Dermis blood vessel endothelial cell (primary cell): ENCODE data around the gene FNBP1L. TPM values are rescaled to one million over a fixed set of nuclear protein-coding genes. Genes with fewer than 3 reads are reported as not detected.

Experiments
- DNase-seq: peaks from one replicate; pipeline ENCODE4 v3.0.0; 2010
- total RNA-seq: library from RNA; depleted of rRNA; stranded (reverse); fragments of >200 nt; gene quantifications from 2 replicates; pipeline ENCODE4 v1.2.3, GENCODE V29; 2014

Gene FNBP1L
- total RNA-seq, 1 donor from 2014 or later: 82.4 TPM

DNA sequence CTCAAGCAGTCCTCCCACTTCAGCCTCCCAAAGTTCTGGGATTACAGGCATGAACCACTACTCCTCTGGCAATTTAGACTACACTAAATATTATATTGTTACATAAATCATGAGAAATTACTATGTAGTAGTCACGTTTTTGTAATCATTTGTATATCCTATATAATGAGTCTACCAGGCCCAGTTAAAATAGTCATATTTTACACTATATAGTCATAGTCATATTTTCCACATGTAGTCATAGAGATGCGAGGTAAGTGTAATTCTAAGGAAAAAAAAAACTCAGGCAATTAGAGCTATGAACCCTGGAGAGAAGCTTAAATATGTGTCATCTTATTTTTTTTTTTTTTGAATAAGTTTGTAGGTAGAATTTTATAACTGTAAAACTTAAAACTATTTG lies 90.0 kb downstream of the FNBP1L start:
- DNase-seq: peak; percentile 15

DNA sequence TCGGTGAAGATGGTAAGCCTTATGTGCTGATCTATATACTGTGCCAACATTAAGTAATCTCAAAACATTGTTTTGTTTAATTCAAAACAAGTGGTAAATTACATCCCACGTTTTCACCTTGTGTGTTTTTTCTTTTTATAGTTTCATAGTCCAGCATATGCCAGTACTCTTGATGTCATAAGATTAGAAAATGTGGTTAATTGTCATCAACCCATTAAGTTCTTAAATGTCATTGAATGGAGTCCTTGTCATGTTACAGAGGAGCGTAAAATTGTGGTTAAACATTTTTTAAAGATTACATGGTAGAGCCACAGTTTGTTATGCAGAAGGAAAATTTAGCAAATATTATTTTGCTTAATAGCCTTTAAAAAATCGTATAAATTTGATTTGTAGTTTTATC lies 93.1 kb downstream of the FNBP1L start:
- DNase-seq: no peak

DNA sequence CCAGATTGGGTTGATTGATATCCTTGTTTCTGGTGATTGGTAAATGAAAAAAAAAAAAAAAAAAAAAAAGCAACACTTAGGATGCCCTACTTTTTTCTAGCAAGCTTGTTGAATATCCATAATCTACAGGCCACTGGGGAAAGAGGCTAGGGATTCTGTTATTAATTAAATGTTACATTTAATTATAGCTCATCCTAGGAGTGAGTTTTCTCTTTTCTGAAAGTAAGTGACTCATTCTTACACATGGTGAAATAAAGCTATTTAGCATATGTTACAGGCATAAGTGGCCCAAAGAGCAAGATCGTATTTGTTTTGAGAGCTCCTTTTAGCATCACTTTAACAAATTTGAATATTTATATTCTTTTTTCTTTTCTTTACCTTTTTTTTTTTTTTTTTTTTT lies 94.5 kb downstream of the FNBP1L start:
- DNase-seq: no peak

GRCh38 chr1:93546162-93546863 lies 98.4 kb downstream of the FNBP1L start:
- no peak for DNase-seq

DNA sequence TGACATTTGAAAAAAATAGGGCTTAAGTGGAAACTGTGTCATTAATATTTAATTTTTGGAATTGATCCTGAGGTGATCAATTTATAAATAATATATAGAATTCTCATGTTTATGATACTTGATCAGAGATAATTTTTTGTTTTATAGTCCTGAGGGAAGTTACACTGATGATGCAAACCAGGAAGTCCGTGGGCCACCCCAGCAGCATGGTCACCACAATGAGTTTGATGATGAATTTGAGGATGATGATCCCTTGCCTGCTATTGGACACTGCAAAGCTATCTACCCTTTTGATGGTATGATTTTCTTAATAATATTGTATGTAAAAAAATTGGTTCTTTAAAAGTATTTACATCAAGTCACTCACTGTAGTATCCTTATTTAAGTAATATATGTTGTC lies 101.2 kb downstream of the FNBP1L start:
- DNase-seq: no peak

GRCh38 chr1:93549811-93550210 lies 101.9 kb downstream of the FNBP1L start:
- no peak for DNase-seq

- DNase-seq: peak; percentile 64
Observed at GRCh38 chr1:93552741-93553455, 105.0 kb downstream of the FNBP1L start.

GRCh38 chr1:93553886-93554490 lies 106.1 kb downstream of the FNBP1L start:
- DNase-seq: peak; percentile 79

DNA sequence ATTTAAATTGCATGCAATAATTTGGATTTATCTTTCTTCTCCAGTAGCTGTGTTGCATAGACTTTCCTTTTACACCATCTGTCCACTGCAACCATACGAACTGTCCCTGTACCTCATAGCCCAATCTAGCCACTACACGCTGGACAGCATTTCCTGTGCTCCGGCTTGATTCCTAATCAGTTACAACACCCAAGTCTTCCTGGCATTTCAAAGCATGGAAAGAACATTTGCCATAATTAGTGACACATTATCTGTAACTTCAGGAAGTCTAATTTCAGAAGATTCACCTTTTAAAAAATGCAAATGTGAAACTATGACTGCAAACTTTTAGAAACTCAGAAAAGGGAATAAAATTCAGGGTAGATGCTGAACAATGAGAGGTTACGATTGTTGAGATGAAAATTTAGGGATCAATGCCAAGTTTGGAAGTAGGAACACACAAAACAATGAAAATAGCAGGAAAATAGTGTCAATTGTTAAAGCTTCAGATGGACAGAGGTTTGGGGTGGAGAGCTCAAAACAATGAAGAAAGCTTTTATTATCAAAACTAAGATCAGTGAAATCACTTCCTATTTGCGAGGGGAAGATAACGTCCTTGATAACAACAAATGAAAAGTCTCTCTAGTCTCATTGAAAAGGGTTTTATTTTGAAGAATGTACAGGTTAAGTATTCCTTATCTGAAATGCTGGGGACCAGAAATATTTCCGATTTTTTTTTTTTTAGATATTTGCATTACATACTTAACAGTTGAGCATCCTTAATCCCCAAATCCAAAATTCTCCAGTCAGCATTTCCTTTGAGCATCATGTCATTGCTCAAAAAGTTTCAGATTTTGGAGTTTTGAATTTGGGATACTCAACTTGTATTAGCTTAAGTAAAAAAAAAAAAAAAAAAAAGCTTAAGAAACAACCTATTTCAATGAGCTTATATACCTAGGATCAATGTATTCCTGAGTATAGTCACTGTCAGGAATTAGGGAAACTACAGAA lies 107.3 kb downstream of the FNBP1L start:
- peak; percentile 72 for DNase-seq

DNA sequence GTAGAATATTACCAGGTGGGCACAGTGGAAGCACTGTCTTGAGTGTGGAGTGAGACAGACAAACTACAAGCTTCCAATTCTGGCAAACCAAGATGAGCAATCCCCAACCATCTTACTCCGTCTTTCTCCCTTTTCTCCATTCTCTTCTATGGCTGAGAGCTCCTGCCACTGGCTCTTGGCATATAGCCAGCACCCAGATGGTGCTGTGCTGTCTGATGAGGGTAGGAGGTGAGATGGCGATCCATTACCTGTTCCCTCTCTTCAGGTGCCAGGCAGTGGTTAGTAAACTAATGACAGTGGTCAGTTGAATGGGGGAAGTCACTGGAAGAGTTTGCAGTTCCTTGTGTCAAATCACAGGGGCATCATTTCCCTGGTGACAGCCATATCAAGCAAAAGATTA lies 108.4 kb downstream of the FNBP1L start:
- peak; percentile 29 for DNase-seq

DNA sequence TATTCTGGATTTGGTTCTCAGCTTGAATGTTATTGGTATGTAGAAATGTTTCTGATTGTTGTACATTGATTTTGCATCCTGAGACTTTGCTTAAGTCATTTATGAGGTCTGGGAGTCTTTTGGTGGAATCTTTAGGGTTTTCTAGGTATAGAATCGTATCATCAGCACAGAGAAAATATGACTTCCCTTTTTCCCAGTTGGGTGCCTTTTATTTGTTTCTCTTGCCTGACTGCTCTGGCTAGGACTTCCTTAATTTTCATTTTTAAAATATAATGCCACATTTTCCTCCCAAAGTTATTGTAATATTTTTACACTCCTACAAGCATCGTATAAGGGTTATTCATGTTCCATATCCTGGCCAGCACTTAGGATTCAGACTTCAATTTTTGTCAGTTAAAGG lies 111.1 kb downstream of the FNBP1L start:
- no peak for DNase-seq

DNA sequence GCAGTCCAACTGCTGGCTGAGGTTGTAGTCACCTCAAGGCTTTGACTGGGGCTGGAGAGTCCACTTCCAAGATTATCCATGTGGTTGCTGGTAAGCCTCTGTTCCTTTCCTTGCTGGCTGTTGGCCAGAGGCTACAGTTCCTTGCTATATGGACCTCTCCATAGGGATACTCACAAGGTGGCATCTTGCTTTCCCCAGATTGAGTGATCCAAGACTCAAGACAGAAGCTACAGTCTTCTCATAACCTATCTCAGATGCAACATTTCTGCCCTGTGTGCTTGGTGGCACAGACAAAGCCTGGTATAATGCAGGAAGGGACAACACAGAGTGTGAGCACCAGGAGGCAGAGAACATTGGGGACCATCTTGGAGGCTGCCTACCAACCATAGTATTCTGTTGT lies 111.8 kb downstream of the FNBP1L start:
- no peak for DNase-seq

- no peak for DNase-seq
Observed at GRCh38 chr1:93565496-93566206, 117.7 kb downstream of the FNBP1L start.

DNA sequence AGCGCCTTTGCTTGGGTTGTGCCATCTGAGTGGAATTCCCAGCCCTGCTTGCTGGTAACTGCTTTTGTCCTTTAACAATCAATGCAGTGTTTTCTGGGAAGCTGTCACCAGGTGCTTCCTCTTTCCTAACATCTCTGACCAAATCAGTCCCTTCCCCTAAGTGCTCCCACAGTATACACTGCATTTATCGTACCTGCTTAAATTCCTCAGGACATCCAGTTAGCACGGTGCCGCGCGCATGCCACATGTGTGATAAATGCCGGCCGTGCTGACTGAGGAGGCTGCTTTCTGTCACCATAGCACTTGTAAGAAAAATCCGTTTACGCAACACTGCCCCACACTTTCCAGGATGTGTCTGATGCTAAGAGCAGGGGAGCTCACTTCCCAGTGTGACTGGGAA lies 118.3 kb downstream of the FNBP1L start:
- peak; percentile 85 for DNase-seq

GRCh38 chr1:93567255-93567918 lies 119.5 kb downstream of the FNBP1L start:
- DNase-seq: peak; percentile 87

DNA sequence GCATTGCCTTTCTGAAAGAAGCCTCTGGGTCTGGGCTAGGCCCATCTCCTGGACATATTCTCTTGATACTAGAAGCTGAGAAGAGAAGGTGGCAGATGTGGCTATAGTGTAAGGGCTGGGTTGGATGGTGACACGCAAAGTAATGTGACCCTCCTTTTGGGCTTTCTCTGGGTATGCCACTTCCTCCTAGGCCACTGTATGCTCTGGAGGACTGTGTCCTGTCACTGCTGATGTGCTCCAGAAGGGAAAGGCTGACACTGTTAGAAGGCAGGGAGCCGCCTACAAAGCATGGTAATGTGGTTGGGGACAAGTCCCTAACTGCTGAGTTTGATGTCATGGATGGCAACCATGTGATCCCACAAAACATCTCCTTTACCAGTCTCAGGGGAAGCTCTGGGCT lies 121.6 kb downstream of the FNBP1L start:
- no peak for DNase-seq

- no peak for DNase-seq
Observed at GRCh38 chr1:93571623-93572310, 123.8 kb downstream of the FNBP1L start.

DNA sequence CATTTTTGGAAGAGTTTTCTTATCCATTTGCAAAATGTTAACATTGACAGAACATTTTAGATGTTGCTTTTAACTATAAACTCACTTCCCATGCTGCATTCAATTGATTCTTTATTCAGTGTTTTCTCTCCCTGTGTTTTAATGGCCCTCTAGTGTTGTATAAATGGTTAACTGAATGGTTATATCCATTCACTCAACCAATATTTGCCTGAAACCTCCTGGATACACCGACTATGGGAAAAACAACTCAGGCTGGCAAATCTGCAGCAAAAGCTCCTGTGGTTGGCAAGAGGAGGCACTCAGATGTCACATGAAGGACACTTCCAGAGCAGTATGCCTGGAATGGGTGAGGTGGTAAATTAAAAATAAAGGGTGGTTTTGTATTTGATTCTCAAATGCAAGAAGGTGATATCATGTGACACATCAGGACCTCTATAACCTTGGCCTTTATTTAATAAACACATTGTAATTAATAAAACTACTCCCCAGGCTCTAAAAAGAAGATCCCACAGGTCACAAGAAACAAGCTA lies 126.1 kb downstream of the FNBP1L start:
- no peak for DNase-seq

DNA sequence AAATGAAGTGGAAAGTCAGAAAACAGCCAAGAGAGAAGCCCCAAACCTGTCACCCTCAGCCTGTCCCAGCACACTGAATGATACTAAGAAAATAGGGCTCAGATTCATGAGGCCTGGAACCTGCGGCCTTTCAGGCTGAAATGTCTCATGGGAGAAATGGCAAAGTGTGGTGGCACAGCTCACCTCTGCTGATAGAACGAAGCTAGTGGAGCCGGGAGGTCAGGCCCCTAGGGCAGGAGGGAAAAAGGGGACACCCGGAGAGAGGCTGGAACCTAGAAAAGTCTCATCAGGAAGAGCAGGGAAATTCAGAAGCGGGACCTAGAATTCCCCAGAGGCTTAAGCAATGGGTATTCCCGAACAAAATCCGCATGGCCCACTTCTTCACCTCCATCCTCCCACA lies 126.6 kb downstream of the FNBP1L start:
- no peak for DNase-seq

GRCh38 chr1:93574991-93575390 lies 127.1 kb downstream of the FNBP1L start:
- no peak for DNase-seq
